ENCODE data around the gene ERC2.

Gene ERC2

DNA sequence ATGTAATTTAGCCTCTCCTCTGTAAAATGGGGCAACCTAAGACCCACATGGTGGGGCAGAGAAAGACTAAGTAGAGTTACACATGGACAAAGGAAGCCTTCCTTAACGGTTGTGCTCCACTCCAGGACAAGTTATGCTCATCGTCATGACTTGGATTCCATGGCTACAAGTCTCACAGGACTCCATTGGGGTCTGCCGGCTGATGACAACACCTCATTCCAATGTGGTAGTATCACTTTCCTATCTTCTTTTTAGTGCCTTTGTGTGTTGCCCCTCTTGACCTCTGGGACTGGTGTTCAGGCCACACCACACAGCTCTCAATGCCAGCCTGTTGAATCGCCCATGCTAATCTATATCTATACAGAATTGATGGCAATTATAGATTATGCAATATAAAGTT, 799.9 kb downstream of the ERC2 start:
- TF ChIP-seq, protein P1, sequence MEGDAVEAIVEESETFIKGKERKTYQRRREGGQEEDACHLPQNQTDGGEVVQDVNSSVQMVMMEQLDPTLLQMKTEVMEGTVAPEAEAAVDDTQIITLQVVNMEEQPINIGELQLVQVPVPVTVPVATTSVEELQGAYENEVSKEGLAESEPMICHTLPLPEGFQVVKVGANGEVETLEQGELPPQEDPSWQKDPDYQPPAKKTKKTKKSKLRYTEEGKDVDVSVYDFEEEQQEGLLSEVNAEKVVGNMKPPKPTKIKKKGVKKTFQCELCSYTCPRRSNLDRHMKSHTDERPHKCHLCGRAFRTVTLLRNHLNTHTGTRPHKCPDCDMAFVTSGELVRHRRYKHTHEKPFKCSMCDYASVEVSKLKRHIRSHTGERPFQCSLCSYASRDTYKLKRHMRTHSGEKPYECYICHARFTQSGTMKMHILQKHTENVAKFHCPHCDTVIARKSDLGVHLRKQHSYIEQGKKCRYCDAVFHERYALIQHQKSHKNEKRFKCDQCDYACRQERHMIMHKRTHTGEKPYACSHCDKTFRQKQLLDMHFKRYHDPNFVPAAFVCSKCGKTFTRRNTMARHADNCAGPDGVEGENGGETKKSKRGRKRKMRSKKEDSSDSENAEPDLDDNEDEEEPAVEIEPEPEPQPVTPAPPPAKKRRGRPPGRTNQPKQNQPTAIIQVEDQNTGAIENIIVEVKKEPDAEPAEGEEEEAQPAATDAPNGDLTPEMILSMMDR (IDR thresholded peaks at IDR 0.05; ENCODE audit: low read depth, low read length): no peak
- no peaks in the 10 kb centered on the region for H3K9me3 ChIP-seq
- H3K36me3 ChIP-seq: no peaks in the 10 kb centered on the region
- H3K27me3 ChIP-seq: no peaks in the 10 kb centered on the region
- H3K4me1 ChIP-seq: no peaks in the 10 kb centered on the region
- H3K4me3 ChIP-seq (ENCODE audit: low read depth, low read length): no peak overlapping the region
- DNase-seq: no peak

DNA sequence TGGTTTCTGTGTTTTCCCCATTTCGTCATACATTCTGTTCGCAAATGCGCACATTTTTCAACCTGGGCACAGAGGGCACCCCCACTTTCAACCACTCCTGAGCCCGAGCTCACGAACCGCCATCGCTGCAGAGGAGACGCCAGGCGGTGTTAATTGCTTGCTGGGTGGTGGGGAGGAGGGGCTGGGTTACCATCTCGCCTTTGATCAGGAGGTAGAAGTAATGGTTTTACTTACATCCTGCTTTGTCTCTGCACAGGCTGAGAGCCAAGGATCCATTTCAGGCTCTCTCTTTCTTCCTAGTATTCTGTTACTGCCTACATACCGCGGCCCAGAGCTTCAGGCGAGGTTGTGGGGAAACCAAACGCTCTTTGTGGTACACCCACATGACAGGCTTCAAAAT, 803.9 kb downstream of the ERC2 start:
- Histone ChIP-seq H3K4me3 (ENCODE audit: low read depth, low read length) (no peak overlapping the region), H3K9me3 (no peaks in the 10 kb centered on the region), H3K36me3 (no peaks in the 10 kb centered on the region), H3K27me3 (no peaks in the 10 kb centered on the region), H3K4me1 (no peaks in the 10 kb centered on the region)
- no peak for DNase-seq
- TF ChIP-seq, protein P1 (IDR thresholded peaks at IDR 0.05; ENCODE audit: low read depth, low read length): no peak

DNA sequence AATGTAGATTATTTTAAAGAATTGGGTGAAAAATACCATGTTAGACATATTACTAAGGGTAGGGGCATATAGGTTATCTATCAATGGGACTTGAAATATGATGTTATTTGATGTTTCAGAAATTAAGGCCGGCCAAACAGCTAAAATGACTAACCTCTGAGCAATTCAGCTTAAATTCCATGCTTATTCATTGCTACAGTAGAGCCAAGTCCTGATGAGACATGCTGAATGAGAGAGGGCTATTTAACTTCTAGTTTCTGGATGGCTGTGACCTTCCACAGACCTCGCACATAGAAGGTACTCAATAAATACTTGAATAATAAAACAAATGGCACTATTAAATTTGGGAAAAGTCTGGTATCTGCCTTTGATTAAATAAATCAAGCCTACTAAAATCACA, 805.6 kb downstream of the ERC2 start:
- Histone ChIP-seq H3K36me3 (no peaks in the 10 kb centered on the region), H3K27me3 (no peaks in the 10 kb centered on the region), H3K4me3 (ENCODE audit: low read depth, low read length) (no peak overlapping the region), H3K9me3 (no peaks in the 10 kb centered on the region), H3K4me1 (no peaks in the 10 kb centered on the region)
- DNase-seq: no peak
- TF ChIP-seq, protein P1 (IDR thresholded peaks at IDR 0.05; ENCODE audit: low read depth, low read length): no peak

DNA sequence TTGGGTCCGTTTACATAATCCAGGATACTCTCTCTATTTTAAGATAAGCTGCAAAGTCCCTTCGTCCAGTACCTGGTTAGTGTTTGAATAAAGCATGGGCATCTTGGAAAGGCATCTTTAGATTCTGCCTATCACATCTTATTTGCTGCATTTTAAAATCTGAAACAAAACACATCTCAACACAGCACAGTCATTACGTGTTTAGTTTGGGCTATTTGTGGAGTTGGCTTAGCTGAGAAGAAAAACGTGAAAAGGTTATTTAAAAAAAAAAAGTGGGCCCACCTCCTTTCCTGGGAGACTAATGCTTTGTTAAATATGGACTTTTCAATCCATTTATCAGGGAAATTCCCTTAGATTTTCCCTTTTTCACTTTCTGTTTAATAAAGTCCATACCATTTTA, 806.7 kb downstream of the ERC2 start:
- Histone ChIP-seq H3K27me3 (no peaks in the 10 kb centered on the region), H3K4me3 (ENCODE audit: low read depth, low read length) (no peak overlapping the region), H3K9me3 (no peaks in the 10 kb centered on the region), H3K36me3 (no peaks in the 10 kb centered on the region), H3K4me1 (no peaks in the 10 kb centered on the region)
- TF ChIP-seq, protein P1 (IDR thresholded peaks at IDR 0.05; ENCODE audit: low read depth, low read length): no peak
- DNase-seq: no peak

DNA sequence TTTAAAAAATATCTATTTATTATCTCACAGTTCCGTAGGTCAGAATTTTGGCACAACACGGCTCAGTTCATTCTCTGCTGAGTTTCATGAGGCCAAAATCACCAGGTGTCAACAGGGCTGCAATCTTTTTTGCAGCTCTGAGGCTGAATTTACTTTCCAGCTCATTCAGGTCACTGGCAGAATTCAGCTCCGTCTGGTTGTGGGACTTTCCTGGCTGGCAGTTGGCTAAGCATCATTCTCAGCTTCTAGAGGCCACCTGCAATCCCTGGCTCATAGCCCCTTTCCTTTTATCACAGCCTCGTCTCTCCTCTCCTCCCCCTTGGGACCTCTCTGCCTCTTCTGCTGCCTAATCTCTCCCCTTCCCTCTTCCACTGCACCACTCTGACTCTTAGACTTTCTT, 807.1 kb downstream of the ERC2 start:
- TF ChIP-seq, protein P1 (IDR thresholded peaks at IDR 0.05; ENCODE audit: low read depth, low read length): no peak
- no peak for DNase-seq
- Histone ChIP-seq H3K27me3 (no peaks in the 10 kb centered on the region), H3K36me3 (no peaks in the 10 kb centered on the region), H3K4me3 (ENCODE audit: low read depth, low read length) (no peak overlapping the region), H3K9me3 (no peaks in the 10 kb centered on the region), H3K4me1 (no peaks in the 10 kb centered on the region)

DNA sequence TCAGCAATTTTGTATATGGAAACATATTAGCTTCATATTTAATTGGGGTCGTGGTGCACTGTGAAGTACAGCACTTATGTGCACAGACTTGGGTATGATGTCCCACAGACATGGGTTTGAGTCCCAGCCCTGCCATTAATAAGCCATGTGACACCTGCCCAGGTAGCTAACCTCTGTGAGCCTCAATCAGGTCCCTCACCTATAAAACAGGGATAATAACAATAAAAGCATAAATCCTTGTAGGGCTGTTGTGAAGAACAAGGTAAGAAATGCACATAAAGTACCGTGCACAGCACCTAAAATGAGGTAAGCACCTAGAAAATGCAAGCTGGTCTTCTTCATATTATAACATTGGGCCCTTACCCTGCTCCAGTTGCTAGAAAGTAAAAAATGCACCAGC, 807.6 kb downstream of the ERC2 start:
- Histone ChIP-seq H3K4me3 (ENCODE audit: low read depth, low read length) (no peak overlapping the region), H3K36me3 (no peaks in the 10 kb centered on the region), H3K27me3 (no peaks in the 10 kb centered on the region), H3K9me3 (no peaks in the 10 kb centered on the region), H3K4me1 (no peaks in the 10 kb centered on the region)
- DNase-seq: no peak
- TF ChIP-seq, protein P1 (IDR thresholded peaks at IDR 0.05; ENCODE audit: low read depth, low read length): no peak
